ENCODE results near the gene C19orf25.

C19orf25 gene

GRCh38 chr19:1427221-1427920 is 51.6 kb downstream of the C19orf25 start:
- no peak for DNase-seq

GRCh38 chr19:1426736-1427135 is 52.3 kb downstream of the C19orf25 start:
- DNase-seq, result no peak

- no peak for DNase-seq
Measured at GRCh38 chr19:1425902-1426301, 53.1 kb downstream of the C19orf25 start.

- DNase-seq, result no peak
Measured at GRCh38 chr19:1425102-1425837, 53.7 kb downstream of the C19orf25 start.

- DNase-seq, result no peak
Measured at GRCh38 chr19:1424192-1424955, 54.6 kb downstream of the C19orf25 start.

- no peak for DNase-seq
Measured at GRCh38 chr19:1423436-1424191, 55.4 kb downstream of the C19orf25 start.
